ENCODE results near the gene CLASP1.
"Not testable (repeated sequence)": the region's sequence is repeated elsewhere in the genome, so short reads cannot be mapped to it uniquely, and the experiment has no call there.

Gene CLASP1

GRCh38 chr2:121686218-121686617 is 37.0 kb upstream of the CLASP1 start:
- H3K27me3 ChIP-seq (ENCODE audit: insufficient read depth, poor library complexity, severe bottlenecking), result no peaks in the 10 kb centered on the region
- no peak overlapping the region for H3K27ac ChIP-seq (replicated peaks)
- DNase-seq (ENCODE audit: low read depth in 1 of 2, low spot score in 1 of 2), result no peak
- TF ChIP-seq CTCF (IDR thresholded peaks at IDR 0.05; ENCODE audit: insufficient read depth, low read length) (no peak), SPI1 (IDR thresholded peaks at IDR 0.05; ENCODE audit: borderline replicate concordance, low read depth) (no peak), REST (IDR thresholded peaks at IDR 0.05; ENCODE audit: insufficient replicate concordance, low read depth) (no peak), POLR2AphosphoS5 (IDR thresholded peaks at IDR 0.05; ENCODE audit: low read depth) (no peak), GABPA (IDR thresholded peaks at IDR 0.05; ENCODE audit: low read depth) (no peak)
- H3K4me3 ChIP-seq (replicated peaks; ENCODE audit: insufficient read depth, low read length), result no peak overlapping the region

GRCh38 chr2:121682396-121683298 is 33.4 kb upstream of the CLASP1 start:
- no peak overlapping the region for H3K4me3 ChIP-seq (replicated peaks; ENCODE audit: insufficient read depth, low read length)
- DNase-seq (ENCODE audit: low read depth in 1 of 2, low spot score in 1 of 2), result no peak
- no peak for TF ChIP-seq GABPA (IDR thresholded peaks at IDR 0.05; ENCODE audit: low read depth)
- no peaks in the 10 kb centered on the region for H3K27me3 ChIP-seq (ENCODE audit: insufficient read depth, poor library complexity, severe bottlenecking)
- no peak overlapping the region for H3K27ac ChIP-seq (replicated peaks)

- no peak for DNase-seq (ENCODE audit: low read depth in 1 of 2, low spot score in 1 of 2)
- no peak for TF ChIP-seq POLR2AphosphoS5 (IDR thresholded peaks at IDR 0.05; ENCODE audit: low read depth)
- no peak for TF ChIP-seq SPI1 (IDR thresholded peaks at IDR 0.05; ENCODE audit: borderline replicate concordance, low read depth)
- TF ChIP-seq CTCF (IDR thresholded peaks at IDR 0.05; ENCODE audit: insufficient read depth, low read length), result no peak
- TF ChIP-seq GABPA (IDR thresholded peaks at IDR 0.05; ENCODE audit: low read depth), result no peak
These were observed 28.6 kb upstream of the CLASP1 start for GRCh38 chr2:121677855-121678254.

GRCh38 chr2:121671621-121672020 is 22.4 kb upstream of the CLASP1 start:
- not testable (repeated sequence) for H3K4me3 ChIP-seq (replicated peaks; ENCODE audit: insufficient read depth, low read length); DNase-seq (ENCODE audit: low read depth in 1 of 2, low spot score in 1 of 2); H3K27me3 ChIP-seq (ENCODE audit: insufficient read depth, poor library complexity, severe bottlenecking); H3K27ac ChIP-seq (replicated peaks)

More at GRCh38 chr2:121677855-121678254, 28.6 kb upstream of the CLASP1 start:
- Histone ChIP-seq H3K4me3 (replicated peaks; ENCODE audit: insufficient read depth, low read length) (no peak overlapping the region), H3K27me3 (ENCODE audit: insufficient read depth, poor library complexity, severe bottlenecking) (no peaks in the 10 kb centered on the region), H3K27ac (replicated peaks) (no peak overlapping the region)

- Histone ChIP-seq H3K27me3 (ENCODE audit: insufficient read depth, poor library complexity, severe bottlenecking) (no peaks in the 10 kb centered on the region), H3K27ac (replicated peaks) (no peak overlapping the region), H3K4me3 (replicated peaks; ENCODE audit: insufficient read depth, low read length) (no peak overlapping the region)
- no peak for TF ChIP-seq POLR2AphosphoS5 (IDR thresholded peaks at IDR 0.05; ENCODE audit: low read depth)
- no peak for TF ChIP-seq GABPA (IDR thresholded peaks at IDR 0.05; ENCODE audit: low read depth)
- no peak for TF ChIP-seq CTCF (IDR thresholded peaks at IDR 0.05; ENCODE audit: insufficient read depth, low read length)
- no peak for TF ChIP-seq SPI1 (IDR thresholded peaks at IDR 0.05; ENCODE audit: borderline replicate concordance, low read depth)
- no peak for TF ChIP-seq REST (IDR thresholded peaks at IDR 0.05; ENCODE audit: insufficient replicate concordance, low read depth)
- DNase-seq (ENCODE audit: low read depth in 1 of 2, low spot score in 1 of 2), result no peak
These were observed 20.9 kb upstream of the CLASP1 start for GRCh38 chr2:121670181-121670580.

Data from HL-60 (cell line).